HL-60 (cell line): ENCODE measurements around the gene SIN3A.

Experiments
- DNase-seq, 2 experiments: peaks; one replicate each; pipeline ENCODE4 v3.0.0-alpha.2; 2010 to 2020; ENCODE audit warnings: low read depth in 1 of 2, low spot score in 1 of 2
- H3K27ac ChIP-seq: fragments of 250-450 bp; sonication (Bioruptor Pico); replicated peaks from 2 replicates; pipeline ENCODE4 v1.5.1; 2020; ENCODE audit warnings: mild to moderate bottlenecking, moderate library complexity
- H3K27me3 ChIP-seq: fragments of 250-450 bp; sonication (Bioruptor Pico); 2 replicates; pipeline ENCODE4 v1.5.1; 2021; ENCODE audit warnings: mild to moderate bottlenecking, moderate library complexity; ENCODE audit not compliant: insufficient read depth, poor library complexity, severe bottlenecking
- H3K4me3 ChIP-seq: replicated peaks from 2 replicates; pipeline ENCODE4 v1.5.1; 2011; ENCODE audit warnings: mild to moderate bottlenecking, control low read depth, low read length; ENCODE audit not compliant: insufficient read depth
- GABPA ChIP-seq: IDR thresholded peaks from 2 replicates; pipeline ENCODE4 v1.6.1; 2012; ENCODE audit warnings: low read depth
- POLR2AphosphoS5 ChIP-seq: IDR thresholded peaks from 2 replicates; pipeline ENCODE4 v1.6.1; 2012; ENCODE audit warnings: low read depth
- REST ChIP-seq: IDR thresholded peaks from 2 replicates; pipeline ENCODE4 v1.6.1; 2012; ENCODE audit warnings: low read depth; ENCODE audit not compliant: insufficient replicate concordance
- SPI1 ChIP-seq: IDR thresholded peaks from 2 replicates; pipeline ENCODE4 v1.6.1; 2012; ENCODE audit warnings: low read depth, mild to moderate bottlenecking, borderline replicate concordance
- TF ChIP-seq, protein P1 (sequence below): IDR thresholded peaks from one replicate; pipeline ENCODE4 v1.5.1; 2011; ENCODE audit warnings: low read length, control low read depth, inconsistent platforms; ENCODE audit not compliant: insufficient read depth

The SIN3A gene

GRCh38 chr15:75367406-75367912 lies 84.0 kb downstream of the SIN3A start:
- H3K27me3 ChIP-seq = no peaks in the 10 kb centered on the region
- no peak for DNase-seq
- no peak overlapping the region for H3K27ac ChIP-seq
- H3K4me3 ChIP-seq = peak overlapping the region; percentile 71; the same call in 1 of the 2 replicates
- no peak for TF ChIP-seq REST
- TF ChIP-seq GABPA = no peak
- no peak for TF ChIP-seq SPI1
- TF ChIP-seq POLR2AphosphoS5 = no peak
- TF ChIP-seq, protein P1, sequence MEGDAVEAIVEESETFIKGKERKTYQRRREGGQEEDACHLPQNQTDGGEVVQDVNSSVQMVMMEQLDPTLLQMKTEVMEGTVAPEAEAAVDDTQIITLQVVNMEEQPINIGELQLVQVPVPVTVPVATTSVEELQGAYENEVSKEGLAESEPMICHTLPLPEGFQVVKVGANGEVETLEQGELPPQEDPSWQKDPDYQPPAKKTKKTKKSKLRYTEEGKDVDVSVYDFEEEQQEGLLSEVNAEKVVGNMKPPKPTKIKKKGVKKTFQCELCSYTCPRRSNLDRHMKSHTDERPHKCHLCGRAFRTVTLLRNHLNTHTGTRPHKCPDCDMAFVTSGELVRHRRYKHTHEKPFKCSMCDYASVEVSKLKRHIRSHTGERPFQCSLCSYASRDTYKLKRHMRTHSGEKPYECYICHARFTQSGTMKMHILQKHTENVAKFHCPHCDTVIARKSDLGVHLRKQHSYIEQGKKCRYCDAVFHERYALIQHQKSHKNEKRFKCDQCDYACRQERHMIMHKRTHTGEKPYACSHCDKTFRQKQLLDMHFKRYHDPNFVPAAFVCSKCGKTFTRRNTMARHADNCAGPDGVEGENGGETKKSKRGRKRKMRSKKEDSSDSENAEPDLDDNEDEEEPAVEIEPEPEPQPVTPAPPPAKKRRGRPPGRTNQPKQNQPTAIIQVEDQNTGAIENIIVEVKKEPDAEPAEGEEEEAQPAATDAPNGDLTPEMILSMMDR = no peak

- no peak for DNase-seq
- no peak overlapping the region for H3K27ac ChIP-seq
- TF ChIP-seq POLR2AphosphoS5 (no peak), SPI1 (no peak), REST (no peak), GABPA (no peak)
- TF ChIP-seq, protein P1 = no peak
- H3K27me3 ChIP-seq = no peaks in the 10 kb centered on the region
- no peak overlapping the region for H3K4me3 ChIP-seq
These were observed 84.5 kb downstream of the SIN3A start for GRCh38 chr15:75367006-75367405.

GRCh38 chr15:75366163-75366562 lies 85.3 kb downstream of the SIN3A start:
- Histone ChIP-seq H3K27me3 (no peaks in the 10 kb centered on the region), H3K27ac (no peak overlapping the region), H3K4me3 (no peak overlapping the region)
- no peak for DNase-seq
- no peak for TF ChIP-seq GABPA
- no peak for TF ChIP-seq SPI1
- TF ChIP-seq REST = no peak
- TF ChIP-seq POLR2AphosphoS5 = no peak
- TF ChIP-seq, protein P1 = no peak
